Activated CD4-positive, alpha-beta T cell treated with anti-CD3 and anti-CD28 coated beads for 36 hours (primary cell): Measurements from ENCODE around the gene MYH9. TPM values are rescaled to one million over a fixed set of nuclear protein-coding genes. Genes with fewer than 3 reads are reported as not detected.
A peak's percentile ranks its signal among the peaks of the same experiment; 100 is the strongest.

Experiments used
- ATAC-seq: fragments of 200-7000 bp; cut with Tn5 transposase; one replicate; pipeline ENCODE4 v1.10.0; 2021; ENCODE audit warnings: mild to moderate bottlenecking, moderate library complexity
- CTCF ChIA-PET: fragments of 350-600 bp; sonication (Branson Sonifier 250); formaldehyde crosslinking; loops from one replicate; lab custom pipeline; 2021; ENCODE audit warnings: antibody characterized with exemption; lab: Charles Lee
- POLR2A ChIA-PET: fragments of 350-600 bp; sonication (Branson Sonifier 250); formaldehyde crosslinking; loops from one replicate; lab custom pipeline; 2021; ENCODE audit warnings: antibody characterized with exemption, inconsistent platforms; lab: Charles Lee
- DNase-seq: peaks from one replicate; pipeline ENCODE4 v3.0.0-alpha.2; 2020
- H3K27ac Mint-ChIP-seq: one replicate; pipeline ENCODE4 v1.8.0; 2021; ENCODE audit warnings: mixed read lengths
- H3K27me3 Mint-ChIP-seq: one replicate; pipeline ENCODE4 v1.8.0; 2021; ENCODE audit warnings: mixed read lengths
- H3K36me3 Mint-ChIP-seq: one replicate; pipeline ENCODE4 v1.8.0; 2021; ENCODE audit warnings: low read depth, mixed read lengths
- H3K4me1 Mint-ChIP-seq: one replicate; pipeline ENCODE4 v1.8.0; 2021; ENCODE audit warnings: mixed read lengths
- H3K4me3 Mint-ChIP-seq: one replicate; pipeline ENCODE4 v1.8.0; 2021; ENCODE audit warnings: mild to moderate bottlenecking, moderate library complexity, mixed read lengths
- H3K9me3 Mint-ChIP-seq: one replicate; pipeline ENCODE4 v1.8.0; 2021; ENCODE audit warnings: low read depth, mixed read lengths
- intact Hi-C, 2 experiments: fragments of 100-400 bp; cut with DNase I in 1 of 2; cut with micrococcal nuclease in 1 of 2; formaldehyde crosslinking; loops; one replicate each; pipeline versions ENCODE4 v1.14.2 to v1.15.1; 2022 to 2024; cut with DNase I, micrococcal nuclease
- total RNA-seq, 2 experiments: library from RNA; stranded (reverse); gene quantifications; one replicate each; pipeline ENCODE4 v1.2.3, GENCODE V29; 2021

Gene MYH9
- total RNA-seq, 2 experiments from 2014 or later: 720 to 773 TPM

DNA sequence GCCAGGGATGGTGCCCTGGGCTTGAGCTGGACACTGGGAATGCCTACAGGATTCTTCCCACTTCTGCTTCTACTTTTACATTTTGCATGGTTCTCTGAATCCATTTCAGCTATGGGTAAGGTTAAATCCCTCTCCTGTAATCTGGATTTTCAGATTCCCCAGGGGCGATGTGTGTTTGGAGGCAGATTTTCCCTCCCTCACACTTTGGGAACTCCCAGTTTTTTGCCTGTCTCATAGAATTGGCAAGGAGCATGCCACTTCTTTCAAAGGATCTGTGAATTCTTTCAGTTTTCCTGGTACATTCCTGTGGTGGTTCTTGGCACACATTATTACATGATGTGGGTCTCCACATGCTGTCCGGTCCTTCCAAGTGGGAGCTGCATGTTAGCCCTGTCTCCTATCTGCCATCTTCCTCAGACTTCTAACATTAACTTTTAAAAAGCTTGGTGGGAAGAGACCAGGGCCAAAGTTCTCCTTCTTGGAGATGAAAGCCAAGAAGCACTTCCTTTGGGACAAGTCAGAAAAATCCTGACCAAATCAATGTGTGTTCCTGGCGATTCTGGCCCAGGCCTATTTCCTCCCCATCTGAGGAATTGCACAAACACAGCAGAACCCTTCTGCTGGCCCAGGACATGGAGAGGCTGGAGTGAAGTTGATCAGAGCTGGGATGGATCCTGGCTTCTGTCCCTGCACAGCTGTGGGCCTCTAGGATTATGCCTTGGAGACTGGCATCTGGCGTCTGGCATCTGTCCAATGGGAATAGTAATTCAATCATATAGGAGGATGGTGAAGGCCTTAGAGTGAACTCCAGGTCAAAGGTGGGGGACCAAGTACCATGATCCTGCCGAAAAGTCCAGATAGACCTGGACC is 143.0 kb downstream of the MYH9 start:
- ATAC-seq (no peak), DNase-seq (no peak)
- no peak overlapping the region for H3K27ac Mint-ChIP-seq
- peaks cover 7% of the 10 kb centered on the region for H3K9me3 Mint-ChIP-seq
- H3K4me3 Mint-ChIP-seq: no peak overlapping the region
- H3K36me3 Mint-ChIP-seq: peaks cover 2% of the 10 kb centered on the region
- H3K27me3 Mint-ChIP-seq: no peaks in the 10 kb centered on the region
- POLR2A ChIA-PET: interaction anchor here (1.2 kb wide), 1 partner anchor 222 kb away, joined by 3 read pairs; no protein-coding TSS in a partner anchor
- H3K4me1 Mint-ChIP-seq: peaks cover 3% of the 10 kb centered on the region
- CTCF ChIA-PET: interaction anchor here (0.6 to 1.6 kb wide), 5 partner anchors 8 to 996 kb away, joined by 3 to 4 read pairs (median 4); partner anchors contain the start of gene APOL1
- intact Hi-C loops: no loop called here

DNA sequence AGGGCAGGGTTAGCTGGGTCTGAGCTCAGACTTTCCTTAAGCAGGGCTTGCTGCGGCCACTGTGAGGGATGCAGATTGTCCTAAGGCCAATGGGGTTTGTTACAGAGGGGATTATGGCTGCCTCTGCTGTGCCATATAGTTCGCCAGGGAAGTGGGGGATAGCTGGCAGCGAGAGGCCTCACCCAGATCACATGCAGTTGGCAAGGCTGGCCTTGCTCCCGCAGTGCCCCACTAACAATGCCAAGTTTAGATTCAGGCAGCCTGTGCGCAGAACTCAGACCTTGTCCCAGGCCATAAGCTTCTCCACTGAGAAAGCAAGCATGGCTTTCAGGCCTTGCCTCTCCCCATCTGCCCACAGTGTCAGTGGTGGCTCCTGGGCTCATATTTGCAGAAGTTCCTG is 143.8 kb downstream of the MYH9 start:
- DNase-seq: no peak
- Mint-ChIP-seq H3K9me3 (peaks cover 5% of the 10 kb centered on the region), H3K27me3 (no peaks in the 10 kb centered on the region), H3K27ac (no peak overlapping the region), H3K4me3 (no peak overlapping the region), H3K36me3 (peaks cover 7% of the 10 kb centered on the region), H3K4me1 (peaks cover 6% of the 10 kb centered on the region)
- no peak for ATAC-seq
- intact Hi-C loops: no loop called here
- ChIA-PET CTCF (interaction anchor here (0.6 to 1.6 kb wide), 9 partner anchors 9 to 997 kb away, joined by 3 to 4 read pairs (median 3); partner anchors contain the start of gene APOL1), POLR2A (interaction anchor here (0.6 to 1.2 kb wide), 2 partner anchors 22 to 222 kb away, joined by 3 to 6 read pairs; no protein-coding TSS in a partner anchor)

DNA sequence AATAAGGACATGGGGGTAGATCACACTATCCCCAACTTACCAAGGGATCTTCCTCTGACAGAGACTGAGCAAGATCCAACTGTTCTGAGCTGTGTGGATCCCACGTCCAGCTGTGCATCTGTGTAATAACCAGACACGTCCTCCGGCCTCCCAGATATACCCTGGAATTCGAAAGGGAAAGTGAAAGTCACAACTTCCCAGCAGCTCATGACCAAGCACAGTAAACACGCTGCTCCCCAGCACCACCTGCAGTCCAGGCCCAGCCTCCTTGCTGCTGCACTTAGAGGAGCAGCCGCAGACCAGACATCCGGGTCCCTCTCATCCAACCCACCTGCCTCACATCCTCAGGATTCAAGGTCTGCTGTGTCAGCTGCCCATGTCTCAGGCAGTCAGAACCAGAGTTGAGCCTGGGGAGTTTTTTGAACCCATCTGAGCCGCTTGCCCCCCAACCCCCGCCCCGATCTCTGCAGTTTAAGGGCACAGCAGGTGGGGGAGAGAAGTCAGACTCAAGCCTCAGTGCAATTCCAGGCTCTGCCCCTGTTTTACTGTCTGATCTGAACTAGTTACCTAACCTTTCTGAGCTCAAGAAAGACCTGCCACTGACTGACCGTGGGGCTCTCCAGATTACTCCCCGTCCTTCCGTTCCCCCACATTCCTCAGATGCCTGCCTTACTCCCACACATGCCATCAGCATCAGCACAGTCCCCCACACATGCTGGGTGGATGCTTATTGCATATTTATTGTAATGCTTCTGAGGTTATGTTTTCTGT is 148.2 kb downstream of the MYH9 start, which contains the start of gene APOL2:
TSS of gene APOL2 (minus strand) at position 127 of the 771 bp plus-strand sequence. CDS start 6,365 bp downstream, outside the sequence.
- peak within 1 kb of the TSS; percentile 98 for H3K4me3 Mint-ChIP-seq
- no peaks in the 10 kb centered on the region for H3K9me3 Mint-ChIP-seq
- CTCF ChIA-PET: interaction anchor here (0.6 to 4.4 kb wide), 30 partner anchors 12 to 293 kb away, joined by 3 to 46 read pairs (median 4); partner anchors contain the start of genes APOL1, APOL3 and FOXRED2
- H3K36me3 Mint-ChIP-seq: peaks cover 40% of the 10 kb centered on the region
- peak; percentile 96 for ATAC-seq
- no peaks in the 10 kb centered on the region for H3K27me3 Mint-ChIP-seq
- POLR2A ChIA-PET: interaction anchor here (0.6 to 1.7 kb wide), 5 partner anchors 14 to 592 kb away, joined by 3 to 6 read pairs (median 3); partner anchors contain the start of gene APOL1
- H3K27ac Mint-ChIP-seq: peak within 1 kb of the TSS; percentile 99
- peak; percentile 93 for DNase-seq
- intact Hi-C loops: loop anchor here (1.0 to 5.0 kb wide), 6 partner anchors 14 to 290 kb away; partner anchors contain the start of genes APOL1 (in 2 of the 2) and EIF3D (in 1 of the 2)
- H3K4me1 Mint-ChIP-seq: peaks cover 42% of the 10 kb centered on the region

- POLR2A ChIA-PET: interaction anchor here (0.6 to 1.7 kb wide), 6 partner anchors 12 to 591 kb away, joined by 3 to 6 read pairs (median 4); partner anchors contain the start of gene APOL1
- Mint-ChIP-seq H3K27me3 (no peaks in the 10 kb centered on the region), H3K4me3 (peak overlapping the region; percentile 98), H3K36me3 (peaks cover 45% of the 10 kb centered on the region), H3K27ac (peak overlapping the region; percentile 99), H3K9me3 (no peaks in the 10 kb centered on the region), H3K4me1 (peaks cover 47% of the 10 kb centered on the region)
- CTCF ChIA-PET: interaction anchor here (0.6 to 4.4 kb wide), 26 partner anchors 12 to 293 kb away, joined by 3 to 46 read pairs (median 4); partner anchors contain the start of genes APOL1, APOL3 and FOXRED2
- intact Hi-C loops: loop anchor here (1.0 to 5.0 kb wide), 6 partner anchors 14 to 290 kb away; partner anchors contain the start of genes APOL1 (in 2 of the 2) and EIF3D (in 1 of the 2)
- ATAC-seq: no peak
- DNase-seq: peak; percentile 32
Measured at GRCh38 chr22:36239150-36239400, 148.7 kb downstream of the MYH9 start.

DNA sequence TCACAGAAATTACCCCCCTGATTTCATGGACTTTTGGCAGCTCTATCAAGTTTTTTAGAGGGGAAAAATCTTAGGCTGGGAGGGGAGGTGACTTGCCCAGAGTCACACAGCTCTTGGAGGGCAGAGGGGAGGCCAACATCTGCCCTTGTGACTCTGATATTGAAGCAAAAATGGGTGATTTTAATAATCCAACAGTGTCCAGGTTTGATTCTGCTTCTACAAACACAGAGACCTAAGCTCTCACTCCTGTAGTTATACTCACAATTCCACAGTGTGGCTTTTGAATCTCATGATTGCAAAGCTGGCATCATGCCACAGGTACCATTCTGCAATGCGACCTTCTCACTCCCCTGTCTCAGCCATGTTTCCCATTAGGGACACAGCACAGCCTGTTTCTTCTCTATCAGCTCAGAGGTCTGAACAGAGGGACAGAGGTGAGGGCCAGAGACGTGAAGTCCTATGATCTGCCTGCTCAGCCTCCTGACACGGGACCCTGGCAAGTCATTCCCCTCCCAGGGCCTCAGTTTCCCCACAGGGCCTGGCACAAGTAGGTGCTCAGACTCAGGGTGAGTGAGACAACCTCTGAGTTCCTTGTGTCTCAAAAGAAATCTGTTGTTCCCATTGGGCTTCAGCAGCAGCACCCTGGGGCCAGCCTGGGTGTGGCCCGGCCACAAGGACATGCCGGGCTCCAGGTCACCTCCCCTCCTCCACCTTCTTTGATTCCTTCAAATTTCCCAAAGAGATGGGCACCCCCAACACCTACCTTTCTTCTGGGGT is 149.2 kb downstream of the MYH9 start:
- H3K4me1 Mint-ChIP-seq: peaks cover 47% of the 10 kb centered on the region
- ATAC-seq: peak; percentile 3
- CTCF ChIA-PET: interaction anchor here (0.6 to 4.4 kb wide), 31 partner anchors 11 to 292 kb away, joined by 3 to 46 read pairs (median 4); partner anchors contain the start of genes APOL1, APOL3 and FOXRED2
- DNase-seq: peak; percentile 37
- intact Hi-C loops: loop anchor here (1.0 to 5.0 kb wide), 6 partner anchors 15 to 291 kb away; partner anchors contain the start of genes APOL1 (in 2 of the 2) and EIF3D (in 1 of the 2)
- H3K27ac Mint-ChIP-seq: peak overlapping the region; percentile 99
- H3K36me3 Mint-ChIP-seq: peaks cover 49% of the 10 kb centered on the region
- no peaks in the 10 kb centered on the region for H3K27me3 Mint-ChIP-seq
- peak overlapping the region; percentile 98 for H3K4me3 Mint-ChIP-seq
- H3K9me3 Mint-ChIP-seq: no peaks in the 10 kb centered on the region
- POLR2A ChIA-PET: interaction anchor here (0.6 to 1.7 kb wide), 7 partner anchors 12 to 591 kb away, joined by 3 to 6 read pairs (median 4); partner anchors contain the start of gene APOL1

GRCh38 chr22:36237462-36238372 is 150.1 kb downstream of the MYH9 start:
- Mint-ChIP-seq H3K9me3 (no peaks in the 10 kb centered on the region), H3K4me1 (peaks cover 47% of the 10 kb centered on the region), H3K36me3 (peaks cover 53% of the 10 kb centered on the region), H3K27me3 (no peaks in the 10 kb centered on the region), H3K4me3 (peak overlapping the region; percentile 98), H3K27ac (peak overlapping the region; percentile 99)
- DNase-seq (peak; percentile 51), ATAC-seq (peak; percentile 24)
- POLR2A ChIA-PET: interaction anchor here (0.8 to 1.6 kb wide), 3 partner anchors 10 to 15 kb away, joined by 4 to 6 read pairs (median 6); partner anchors contain the start of gene APOL1
- intact Hi-C loops: loop anchor here (2.0 to 5.0 kb wide), 4 partner anchors 39 to 90 kb away; no protein-coding TSS in a partner anchor
- CTCF ChIA-PET: interaction anchor here (0.7 to 4.4 kb wide), 13 partner anchors 10 to 233 kb away, joined by 3 to 46 read pairs (median 4); partner anchors contain the start of gene APOL1

DNA sequence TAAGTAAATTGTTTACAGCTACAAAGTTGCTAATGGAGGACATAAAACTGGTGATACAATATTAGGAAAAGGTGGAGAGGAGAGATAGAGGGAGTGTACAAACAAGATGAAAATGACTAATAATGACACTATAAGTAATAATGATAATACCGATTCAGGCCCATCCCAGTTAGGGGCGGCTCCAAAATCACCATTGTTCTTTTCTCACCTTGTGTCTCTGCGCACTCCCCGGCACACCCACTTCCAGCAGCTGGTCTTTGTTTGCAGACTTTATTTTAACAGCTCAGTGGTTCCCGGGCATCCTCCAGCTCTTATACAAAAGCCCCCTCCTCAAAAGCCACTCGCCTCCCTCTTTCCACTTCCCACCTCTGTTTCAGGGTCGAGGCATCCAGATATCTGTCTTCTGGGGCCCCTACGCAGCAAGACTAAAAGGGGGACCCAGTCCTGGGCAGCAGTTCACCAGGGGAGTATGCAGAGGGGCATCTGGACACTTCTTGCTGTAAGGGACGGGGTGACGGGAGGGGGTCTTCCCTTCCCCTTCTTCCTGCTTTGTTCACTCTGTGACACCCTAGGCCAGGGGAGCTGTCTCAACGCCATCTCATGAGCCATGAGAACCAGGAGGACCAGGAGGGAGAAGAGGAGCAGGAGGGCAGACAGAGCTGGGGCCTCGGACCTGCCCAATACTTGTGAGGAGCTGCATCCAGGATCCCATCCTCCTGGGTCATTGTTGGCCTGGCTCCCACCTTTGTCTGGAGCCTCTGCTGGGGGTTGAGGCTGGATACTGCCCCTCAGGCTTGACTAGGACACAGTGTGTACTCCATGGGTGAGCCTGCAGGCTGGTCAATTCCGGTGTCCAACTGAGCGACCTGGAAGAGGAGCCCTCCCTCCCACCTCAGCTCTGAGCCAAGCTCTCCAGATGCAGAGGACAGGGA is 151.1 kb downstream of the MYH9 start:
- ATAC-seq (no peak), DNase-seq (no peak)
- peaks cover 49% of the 10 kb centered on the region for H3K4me1 Mint-ChIP-seq
- H3K4me3 Mint-ChIP-seq: peak overlapping the region; percentile 98
- H3K9me3 Mint-ChIP-seq: no peaks in the 10 kb centered on the region
- peaks cover 60% of the 10 kb centered on the region for H3K36me3 Mint-ChIP-seq
- H3K27ac Mint-ChIP-seq: no peak overlapping the region
- POLR2A ChIA-PET: interaction anchor here (0.6 to 1.6 kb wide), 3 partner anchors 9 to 293 kb away, joined by 5 to 6 read pairs (median 6); partner anchors contain the start of gene APOL1
- intact Hi-C loops: loop anchor here (2.0 to 5.0 kb wide), 3 partner anchors 41 to 89 kb away; no protein-coding TSS in a partner anchor
- no peaks in the 10 kb centered on the region for H3K27me3 Mint-ChIP-seq
- CTCF ChIA-PET: interaction anchor here (0.5 to 4.4 kb wide), 9 partner anchors 12 to 234 kb away, joined by 3 to 46 read pairs (median 4); partner anchors contain the start of gene APOL1

- Mint-ChIP-seq H3K4me1 (peaks cover 51% of the 10 kb centered on the region), H3K27me3 (no peaks in the 10 kb centered on the region), H3K4me3 (peak overlapping the region; percentile 98), H3K9me3 (no peaks in the 10 kb centered on the region), H3K27ac (peak overlapping the region; percentile 52), H3K36me3 (peaks cover 70% of the 10 kb centered on the region)
- POLR2A ChIA-PET: interaction anchor here (0.7 kb wide), 1 partner anchor 115 kb away, joined by 4 read pairs; no protein-coding TSS in a partner anchor
- ATAC-seq (no peak), DNase-seq (no peak)
- CTCF ChIA-PET: interaction anchor here (0.7 to 2.7 kb wide), 4 partner anchors 11 to 43 kb away, joined by 4 to 12 read pairs (median 4); no protein-coding TSS in a partner anchor
- intact Hi-C loops: loop anchor here in 1 of 2 experiments (5.0 kb wide), 2 partner anchors 42 to 88 kb away; no protein-coding TSS in a partner anchor
Measured at GRCh38 chr22:36235585-36235984, 152.2 kb downstream of the MYH9 start.
